NT2/D1 (cell line): Measurements from ENCODE around the gene TNFAIP1.

ENCODE experiments used
- SUZ12 ChIP-seq: IDR thresholded peaks from 2 replicates; pipeline ENCODE4 v1.6.1; 2011; ENCODE audit not compliant: insufficient read length, insufficient read depth; ENCODE audit errors: extremely low read depth
- YY1 ChIP-seq: IDR thresholded peaks from 2 replicates; pipeline ENCODE4 v1.6.1; 2011; ENCODE audit not compliant: insufficient read length, insufficient read depth

- TF ChIP-seq YY1 = no peak
- TF ChIP-seq SUZ12 = no peak
Observed at GRCh38 chr17:28370035-28370743, 34.6 kb downstream of the TNFAIP1 start, which contains the start of gene VTN.
